Body of pancreas (tissue), 4 donors: ENCODE data around the gene PALLD. TPM values are rescaled to one million over a fixed set of nuclear protein-coding genes. Genes with fewer than 3 reads are reported as not detected.

Experiments used
- ATAC-seq: fragments of 150-250 bp; one replicate; pipeline ENCODE4 v1.9.1; 2016
- DNase-seq, 4 donors: peaks; one replicate each; pipeline ENCODE4 v3.0.0-alpha.2; 2019
- H3K27ac ChIP-seq, 4 donors: fragments of 200-600 bp; sonication (generic); 1 replicate in 3 of 4; 2 replicates in 1 of 4; pipeline versions ENCODE4 v1.5.1 to v1.6.1; 2016 to 2019; ENCODE audit warnings: mild to moderate bottlenecking in 1 of 4, mixed read lengths in 1 of 4, moderate library complexity in 1 of 4
- H3K27me3 ChIP-seq, 2 donors: fragments of 200-600 bp; sonication (generic); one replicate each; pipeline ENCODE4 v1.6.0; 2016; ENCODE audit warnings: mild to moderate bottlenecking in 1 of 2
- H3K36me3 ChIP-seq, 2 donors: fragments of 200-600 bp; sonication (generic); replicated peaks in 1 of 2; 2 replicates each; pipeline ENCODE4 v1.5.1; 2016; ENCODE audit warnings: low read depth in 2 of 2; ENCODE audit not compliant: insufficient read depth in 1 of 2
- H3K4me1 ChIP-seq: fragments of 200-600 bp; sonication (generic); one replicate; pipeline ENCODE4 v1.6.0; 2016
- H3K4me3 ChIP-seq, 2 donors: fragments of 200-600 bp; sonication (generic); 1 replicate in 1 of 2; 2 replicates in 1 of 2; pipeline ENCODE4 v1.5.1; 2016 to 2019
- H3K9me3 ChIP-seq, 3 donors: fragments of 200-600 bp; sonication (generic); 1 replicate in 2 of 3; 2 replicates in 1 of 3; pipeline ENCODE4 v1.5.1; 2016
- POLR2A ChIP-seq, 3 donors: fragments of 450-650 bp; IDR thresholded peaks; one replicate each; pipeline ENCODE4 v1.6.1; 2016; ENCODE audit warnings: antibody characterized with exemption in 3 of 3, mild to moderate bottlenecking in 2 of 3
- WGBS, 2 donors: methylation state at CpG; one replicate each; pipeline ENCODE4 v1.1.5; 2017; 5-methylcytosine and 5-hydroxymethylcytosine counted together
- intact Hi-C: fragments of 100-400 bp; cut with DNase I; formaldehyde crosslinking; loops from one replicate; pipeline ENCODE4 v1.15.1; 2023
- total RNA-seq, 2 donors: library from RNA; depleted of rRNA; stranded (reverse); fragments of >200 nt; gene quantifications; one replicate each; pipeline ENCODE4 v1.1.0, GENCODE V29; 2016
- TF ChIP-seq, protein P1 (sequence below), 7 experiments: fragments of 450-650 bp in 4 of 7; fragments of 200-600 bp in 3 of 7; sonication (generic) in 3 of 7; IDR thresholded peaks; one replicate each; pipeline ENCODE4 v1.5.1; 2016 to 2019; ENCODE audit warnings: antibody characterized with exemption in 7 of 7

The PALLD gene
- total RNA-seq, 2 donors from 2014 or later = 46.8 to 52.4 TPM

- H3K4me1 ChIP-seq = peaks cover 5% of the 10 kb centered on the region
- no peak for ATAC-seq
- no peak overlapping the region for H3K27ac ChIP-seq
- intact Hi-C loops = loop anchor here (10.0 kb wide), 1 partner anchor 204 kb away; no protein-coding TSS in a partner anchor
- no peaks in the 10 kb centered on the region for H3K36me3 ChIP-seq
- no peak for TF ChIP-seq POLR2A (IDR thresholded peaks at IDR 0.05)
- TF ChIP-seq, protein P1, sequence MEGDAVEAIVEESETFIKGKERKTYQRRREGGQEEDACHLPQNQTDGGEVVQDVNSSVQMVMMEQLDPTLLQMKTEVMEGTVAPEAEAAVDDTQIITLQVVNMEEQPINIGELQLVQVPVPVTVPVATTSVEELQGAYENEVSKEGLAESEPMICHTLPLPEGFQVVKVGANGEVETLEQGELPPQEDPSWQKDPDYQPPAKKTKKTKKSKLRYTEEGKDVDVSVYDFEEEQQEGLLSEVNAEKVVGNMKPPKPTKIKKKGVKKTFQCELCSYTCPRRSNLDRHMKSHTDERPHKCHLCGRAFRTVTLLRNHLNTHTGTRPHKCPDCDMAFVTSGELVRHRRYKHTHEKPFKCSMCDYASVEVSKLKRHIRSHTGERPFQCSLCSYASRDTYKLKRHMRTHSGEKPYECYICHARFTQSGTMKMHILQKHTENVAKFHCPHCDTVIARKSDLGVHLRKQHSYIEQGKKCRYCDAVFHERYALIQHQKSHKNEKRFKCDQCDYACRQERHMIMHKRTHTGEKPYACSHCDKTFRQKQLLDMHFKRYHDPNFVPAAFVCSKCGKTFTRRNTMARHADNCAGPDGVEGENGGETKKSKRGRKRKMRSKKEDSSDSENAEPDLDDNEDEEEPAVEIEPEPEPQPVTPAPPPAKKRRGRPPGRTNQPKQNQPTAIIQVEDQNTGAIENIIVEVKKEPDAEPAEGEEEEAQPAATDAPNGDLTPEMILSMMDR (IDR thresholded peaks at IDR 0.05) = peak; percentile 23 to 65 (median 51)
- no peaks in the 10 kb centered on the region for H3K27me3 ChIP-seq
- no peaks in the 10 kb centered on the region for H3K9me3 ChIP-seq
- WGBS, 2 donors = 44 to 54% methylated on average over 3 of the region's 3 CpGs
- no peak overlapping the region for H3K4me3 ChIP-seq
- DNase-seq = peak; percentile 18 to 58 (median 28)
Measured at GRCh38 chr4:168710353-168710946, 213.6 kb downstream of the PALLD start.

DNA sequence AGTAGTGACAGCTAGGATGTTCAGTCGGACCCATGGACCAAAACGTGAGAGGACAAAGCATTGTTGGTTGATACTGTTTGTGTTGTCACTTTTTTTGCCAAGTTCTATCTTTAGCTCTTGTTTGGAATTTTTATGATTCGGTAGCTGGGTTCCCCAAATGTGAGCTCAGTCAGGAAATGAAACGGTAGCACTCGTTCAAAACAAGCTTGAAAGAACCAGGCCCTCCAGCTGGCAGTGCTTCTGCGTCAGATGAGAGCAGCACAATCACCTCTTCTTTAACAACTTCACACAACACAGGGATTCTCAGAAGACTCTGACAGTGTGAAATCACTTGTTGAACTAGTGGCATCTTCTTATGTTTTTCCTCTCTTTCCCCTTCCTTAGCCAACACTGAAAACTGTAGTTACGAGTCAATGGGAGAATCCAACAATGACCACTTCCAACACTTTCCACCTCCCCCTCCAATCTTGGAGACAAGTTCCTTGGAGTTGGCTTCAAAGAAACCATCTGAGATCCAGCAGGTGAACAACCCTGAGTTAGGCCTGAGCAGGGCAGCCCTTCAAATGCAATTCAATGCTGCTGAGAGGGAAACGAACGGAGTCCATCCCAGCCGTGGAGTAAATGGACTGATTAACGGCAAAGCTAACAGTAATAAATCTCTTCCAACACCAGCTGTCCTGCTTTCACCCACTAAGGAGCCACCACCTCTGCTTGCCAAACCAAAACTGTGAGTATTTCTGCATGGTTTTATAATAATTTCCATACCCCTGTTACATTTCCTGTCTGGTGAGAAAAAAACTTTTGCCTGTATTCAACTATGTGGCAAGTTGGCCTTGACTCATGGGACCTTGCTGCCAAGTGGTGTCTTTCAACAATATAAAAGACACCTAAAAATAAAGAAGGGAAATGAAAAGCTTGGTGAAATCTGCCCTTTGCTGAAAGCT lies 214.6 kb downstream of the PALLD start:
- H3K4me3 ChIP-seq = no peak overlapping the region
- ATAC-seq = peak; percentile 27
- TF ChIP-seq POLR2A (IDR thresholded peaks at IDR 0.05) = no peak
- TF ChIP-seq, protein P1 (IDR thresholded peaks at IDR 0.05) = no peak
- no peaks in the 10 kb centered on the region for H3K36me3 ChIP-seq
- DNase-seq = no peak
- H3K27ac ChIP-seq = no peak overlapping the region
- intact Hi-C loops = loop anchor here (10.0 kb wide), 1 partner anchor 203 kb away; no protein-coding TSS in a partner anchor
- no peaks in the 10 kb centered on the region for H3K27me3 ChIP-seq
- peaks cover 5% of the 10 kb centered on the region for H3K4me1 ChIP-seq
- no peaks in the 10 kb centered on the region for H3K9me3 ChIP-seq
- WGBS, 2 donors = 51 to 58% methylated on average over 11 of the region's 11 CpGs

GRCh38 chr4:168712316-168712890 lies 215.6 kb downstream of the PALLD start:
- intact Hi-C loops = loop anchor here (10.0 kb wide), 1 partner anchor 202 kb away; no protein-coding TSS in a partner anchor
- H3K27me3 ChIP-seq = no peaks in the 10 kb centered on the region
- H3K36me3 ChIP-seq = no peaks in the 10 kb centered on the region
- no peak for TF ChIP-seq POLR2A (IDR thresholded peaks at IDR 0.05)
- TF ChIP-seq, protein P1 (IDR thresholded peaks at IDR 0.05) = no peak
- ATAC-seq = no peak
- 95 to 97% methylated on average over 4 of the region's 4 CpGs for WGBS, 2 donors
- DNase-seq = no peak
- H3K4me3 ChIP-seq = no peak overlapping the region
- peaks cover 5% of the 10 kb centered on the region for H3K4me1 ChIP-seq
- H3K27ac ChIP-seq = no peak overlapping the region
- H3K9me3 ChIP-seq = no peaks in the 10 kb centered on the region

DNA sequence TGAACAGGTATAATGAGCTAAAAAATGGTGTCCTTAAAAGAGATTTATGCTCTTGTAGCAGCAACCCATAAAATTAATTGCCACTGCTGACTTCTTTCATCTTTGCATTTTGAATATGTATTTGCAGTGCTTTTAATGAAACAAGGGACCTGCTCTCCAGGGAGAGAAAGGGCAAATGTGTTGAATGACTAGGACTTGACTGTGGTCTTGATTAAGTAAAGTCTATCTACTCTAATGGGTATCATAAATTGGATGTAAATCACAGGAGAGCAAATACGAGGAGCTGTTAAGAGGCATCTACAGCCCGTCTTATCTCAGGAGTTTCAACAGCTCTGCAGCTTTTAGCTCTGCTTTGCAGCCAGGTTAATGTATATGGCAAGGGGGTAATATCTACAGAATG lies 216.4 kb downstream of the PALLD start:
- Histone ChIP-seq H3K9me3 (no peaks in the 10 kb centered on the region), H3K27ac (no peak overlapping the region), H3K36me3 (no peaks in the 10 kb centered on the region), H3K4me1 (peaks cover 5% of the 10 kb centered on the region), H3K4me3 (no peak overlapping the region), H3K27me3 (no peaks in the 10 kb centered on the region)
- DNase-seq (no peak), ATAC-seq (no peak)
- no peak for TF ChIP-seq POLR2A (IDR thresholded peaks at IDR 0.05)
- TF ChIP-seq, protein P1 (IDR thresholded peaks at IDR 0.05) = no peak
- intact Hi-C loops = loop anchor here (10.0 kb wide), 1 partner anchor 202 kb away; no protein-coding TSS in a partner anchor
- WGBS, 2 donors = 61 to 68% methylated on average over 2 of the region's 2 CpGs
